ENCODE data around the gene BMP6.

DNA sequence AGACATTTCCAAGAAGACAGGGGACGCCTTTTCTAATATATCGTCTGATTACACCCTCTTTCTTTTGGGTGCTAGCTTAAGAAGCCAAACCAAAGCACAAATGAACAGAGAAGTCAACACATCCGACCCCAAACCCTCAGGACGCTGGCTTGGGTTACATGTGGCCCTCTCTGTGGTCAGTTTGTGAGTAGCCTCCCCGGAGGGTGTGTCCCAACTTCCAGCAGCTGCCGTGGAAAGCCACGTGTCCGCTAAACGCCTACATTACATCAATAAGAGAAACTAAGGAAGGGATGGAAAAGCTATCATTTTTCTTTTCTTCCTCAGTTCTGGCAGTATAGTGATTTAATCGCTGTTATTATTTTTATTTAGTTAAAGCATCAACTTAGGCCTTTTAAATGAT lies 487 bp upstream of the BMP6 start:
- TF ChIP-seq, protein P1, sequence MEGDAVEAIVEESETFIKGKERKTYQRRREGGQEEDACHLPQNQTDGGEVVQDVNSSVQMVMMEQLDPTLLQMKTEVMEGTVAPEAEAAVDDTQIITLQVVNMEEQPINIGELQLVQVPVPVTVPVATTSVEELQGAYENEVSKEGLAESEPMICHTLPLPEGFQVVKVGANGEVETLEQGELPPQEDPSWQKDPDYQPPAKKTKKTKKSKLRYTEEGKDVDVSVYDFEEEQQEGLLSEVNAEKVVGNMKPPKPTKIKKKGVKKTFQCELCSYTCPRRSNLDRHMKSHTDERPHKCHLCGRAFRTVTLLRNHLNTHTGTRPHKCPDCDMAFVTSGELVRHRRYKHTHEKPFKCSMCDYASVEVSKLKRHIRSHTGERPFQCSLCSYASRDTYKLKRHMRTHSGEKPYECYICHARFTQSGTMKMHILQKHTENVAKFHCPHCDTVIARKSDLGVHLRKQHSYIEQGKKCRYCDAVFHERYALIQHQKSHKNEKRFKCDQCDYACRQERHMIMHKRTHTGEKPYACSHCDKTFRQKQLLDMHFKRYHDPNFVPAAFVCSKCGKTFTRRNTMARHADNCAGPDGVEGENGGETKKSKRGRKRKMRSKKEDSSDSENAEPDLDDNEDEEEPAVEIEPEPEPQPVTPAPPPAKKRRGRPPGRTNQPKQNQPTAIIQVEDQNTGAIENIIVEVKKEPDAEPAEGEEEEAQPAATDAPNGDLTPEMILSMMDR (IDR thresholded peaks at IDR 0.05): no peak
- TF ChIP-seq POLR2A (IDR thresholded peaks at IDR 0.05): no peak
